MCF 10A (cell line): Measurements from ENCODE around the gene RUSC2. TPM values are rescaled to one million over a fixed set of nuclear protein-coding genes. Genes with fewer than 3 reads are reported as not detected.
"Not testable (repeated sequence)": the region's sequence is repeated elsewhere in the genome, so short reads cannot be mapped to it uniquely, and the experiment has no call there.

ENCODE experiments used
- BruUV-seq: library from RNA; stranded (reverse); fragments of 400-500 nt; replicated peaks from 2 replicates; lab custom pipeline; 2021; lab: Mats Ljungman, UMichigan
- CTCF ChIA-PET: fragments of 300-600 bp; sonication (Branson Sonifier 250); formaldehyde crosslinking; extraction: SDS; loops from one replicate; lab custom pipeline; 2021; ENCODE audit warnings: antibody characterized with exemption, inconsistent platforms; lab: Yijun Ruan, JAX
- POLR2A ChIA-PET: fragments of 300-600, 350-650 bp; sonication (Branson Sonifier 250); formaldehyde crosslinking; extraction: SDS; loops from one replicate; lab custom pipeline; 2020; ENCODE audit warnings: antibody characterized with exemption, inconsistent platforms; lab: Yijun Ruan, JAX
- DNase-seq: peaks from one replicate; pipeline ENCODE4 v3.0.0-alpha.2; 2018; ENCODE audit not compliant: unreplicated experiment
- H3K27ac Mint-ChIP-seq: one replicate; pipeline ENCODE4 v1.8.0; 2022; ENCODE audit warnings: mild to moderate bottlenecking, low read depth, mixed read lengths; ENCODE audit not compliant: unreplicated experiment
- H3K27me3 Mint-ChIP-seq: one replicate; pipeline ENCODE4 v1.8.0; 2022; ENCODE audit warnings: mixed read lengths; ENCODE audit not compliant: insufficient read depth, unreplicated experiment
- H3K36me3 Mint-ChIP-seq: one replicate; pipeline ENCODE4 v1.8.0; 2022; ENCODE audit warnings: mild to moderate bottlenecking, moderate library complexity, mixed read lengths; ENCODE audit not compliant: insufficient read depth, unreplicated experiment
- H3K4me1 Mint-ChIP-seq: one replicate; pipeline ENCODE4 v1.8.0; 2022; ENCODE audit warnings: mixed read lengths; ENCODE audit not compliant: insufficient read depth, unreplicated experiment
- H3K4me3 Mint-ChIP-seq: one replicate; pipeline ENCODE4 v1.8.0; 2022; ENCODE audit warnings: mild to moderate bottlenecking, moderate library complexity, mixed read lengths; ENCODE audit not compliant: unreplicated experiment
- H3K9me3 Mint-ChIP-seq: one replicate; pipeline ENCODE4 v1.8.0; 2022; ENCODE audit warnings: mixed read lengths; ENCODE audit not compliant: unreplicated experiment
- intact Hi-C: fragments of 100-400 bp; cut with micrococcal nuclease; formaldehyde crosslinking; loops from 2 replicates; pipeline ENCODE4 v1.14.1; 2022
- total RNA-seq: library from RNA; stranded (reverse); gene quantifications from 2 replicates; pipeline ENCODE4 v1.2.3, GENCODE V29; 2022
- TF ChIP-seq, protein P1 (sequence below): fragments of 200-600 bp; IDR thresholded peaks from one replicate; pipeline ENCODE4 v1.8.0; 2022; ENCODE audit warnings: antibody characterized with exemption, mild to moderate bottlenecking; ENCODE audit not compliant: unreplicated experiment

RUSC2 gene
- total RNA-seq, 1 experiment from 2014 or later: 30.5 TPM

DNA sequence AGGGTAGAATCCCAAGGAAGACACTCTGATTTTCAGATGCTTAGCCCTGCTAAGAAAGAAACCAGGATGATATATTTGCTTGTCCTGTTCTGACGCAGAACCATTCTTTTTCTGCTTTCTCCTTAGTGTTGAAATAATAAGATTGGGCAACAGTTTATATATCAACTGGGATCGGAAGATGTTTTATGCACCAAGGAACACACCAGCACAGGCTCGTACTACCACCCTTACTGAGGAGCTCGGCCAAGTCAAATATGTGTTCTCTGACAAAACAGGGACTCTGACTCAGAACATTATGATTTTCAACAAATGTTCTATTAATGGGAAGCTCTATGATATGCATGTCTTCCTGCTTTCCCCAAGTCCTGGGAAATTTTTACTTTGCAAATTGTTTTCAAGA is 19.0 kb upstream of the RUSC2 start:
- peak; percentile 91 for DNase-seq
- Mint-ChIP-seq H3K9me3 (no peaks in the 10 kb centered on the region), H3K36me3 (no peaks in the 10 kb centered on the region), H3K4me1 (peaks cover 25% of the 10 kb centered on the region), H3K27me3 (no peaks in the 10 kb centered on the region), H3K27ac (peak overlapping the region; percentile 59), H3K4me3 (peak overlapping the region; percentile 47)
- no TSS peak for BruUV-seq
- ChIA-PET POLR2A (interaction anchor here (0.6 to 3.3 kb wide), 10 partner anchors 16 to 359 kb away, joined by 3 to 22 read pairs (median 4); partner anchors contain the start of genes ATOSB and UNC13B), CTCF (interaction anchor here (0.6 to 4.2 kb wide), 9 partner anchors 27 to 420 kb away, joined by 3 to 28 read pairs (median 5); partner anchors contain the start of gene ATOSB)
- TF ChIP-seq, protein P1, sequence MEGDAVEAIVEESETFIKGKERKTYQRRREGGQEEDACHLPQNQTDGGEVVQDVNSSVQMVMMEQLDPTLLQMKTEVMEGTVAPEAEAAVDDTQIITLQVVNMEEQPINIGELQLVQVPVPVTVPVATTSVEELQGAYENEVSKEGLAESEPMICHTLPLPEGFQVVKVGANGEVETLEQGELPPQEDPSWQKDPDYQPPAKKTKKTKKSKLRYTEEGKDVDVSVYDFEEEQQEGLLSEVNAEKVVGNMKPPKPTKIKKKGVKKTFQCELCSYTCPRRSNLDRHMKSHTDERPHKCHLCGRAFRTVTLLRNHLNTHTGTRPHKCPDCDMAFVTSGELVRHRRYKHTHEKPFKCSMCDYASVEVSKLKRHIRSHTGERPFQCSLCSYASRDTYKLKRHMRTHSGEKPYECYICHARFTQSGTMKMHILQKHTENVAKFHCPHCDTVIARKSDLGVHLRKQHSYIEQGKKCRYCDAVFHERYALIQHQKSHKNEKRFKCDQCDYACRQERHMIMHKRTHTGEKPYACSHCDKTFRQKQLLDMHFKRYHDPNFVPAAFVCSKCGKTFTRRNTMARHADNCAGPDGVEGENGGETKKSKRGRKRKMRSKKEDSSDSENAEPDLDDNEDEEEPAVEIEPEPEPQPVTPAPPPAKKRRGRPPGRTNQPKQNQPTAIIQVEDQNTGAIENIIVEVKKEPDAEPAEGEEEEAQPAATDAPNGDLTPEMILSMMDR: no peak
- intact Hi-C loops: no loop called here

DNA sequence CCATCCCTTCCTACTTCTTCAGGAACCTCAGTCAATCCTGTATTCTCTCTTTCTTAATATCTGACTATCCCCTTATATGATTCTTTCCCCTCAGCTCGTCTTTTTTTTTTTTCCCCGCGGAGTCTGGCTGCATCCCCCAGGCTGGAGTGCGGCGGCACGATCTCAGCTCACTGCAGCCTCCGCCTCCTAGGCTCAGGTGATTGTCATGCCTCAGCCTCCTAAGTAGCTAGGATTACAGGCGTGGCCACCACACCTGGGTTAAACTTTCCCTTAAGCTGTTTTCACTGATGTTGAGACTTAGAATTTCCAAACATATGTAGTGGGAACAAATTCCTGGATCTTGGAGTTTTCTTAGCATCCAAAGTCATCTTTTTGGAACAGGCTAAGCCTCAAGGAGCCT is 13.3 kb upstream of the RUSC2 start:
- ChIA-PET CTCF (interaction anchor here (0.6 to 4.4 kb wide), 24 partner anchors 10 to 1195 kb away, joined by 3 to 31 read pairs (median 4); partner anchors contain the start of genes ATOSB, PIGO and RUSC2), POLR2A (interaction anchor here (0.9 to 1.2 kb wide), 2 partner anchors 361 to 425 kb away, joined by 3 to 6 read pairs; partner anchors contain the start of gene ATOSB)
- Mint-ChIP-seq H3K27ac (peak overlapping the region; percentile 28), H3K36me3 (no peaks in the 10 kb centered on the region), H3K9me3 (no peaks in the 10 kb centered on the region), H3K4me1 (peaks cover 16% of the 10 kb centered on the region), H3K27me3 (no peaks in the 10 kb centered on the region), H3K4me3 (no peak overlapping the region)
- intact Hi-C loops: loop anchor here (5.0 kb wide), 2 partner anchors 199 to 314 kb away; partner anchors contain the start of gene UNC13B
- no peak for DNase-seq
- TF ChIP-seq, protein P1: no peak
- no TSS peak for BruUV-seq

GRCh38 chr9:35477211-35477855 is 12.6 kb upstream of the RUSC2 start:
- ChIA-PET POLR2A (interaction anchor here (0.7 to 2.1 kb wide), 4 partner anchors 12 to 772 kb away, joined by 3 to 6 read pairs (median 5); partner anchors contain the start of gene ATOSB), CTCF (interaction anchor here (0.6 to 4.4 kb wide), 19 partner anchors 9 to 523 kb away, joined by 3 to 55 read pairs (median 4); partner anchors contain the start of genes ATOSB and UNC13B)
- H3K36me3 Mint-ChIP-seq, H3K4me3 Mint-ChIP-seq, H3K9me3 Mint-ChIP-seq, H3K27me3 Mint-ChIP-seq, BruUV-seq: not testable (repeated sequence)
- intact Hi-C loops: loop anchor here (1.0 to 5.0 kb wide), 6 partner anchors 200 to 578 kb away; partner anchors contain the start of genes PIGO and UNC13B
- TF ChIP-seq, protein P1: peak; percentile 94
- DNase-seq: peak; percentile 88
- H3K4me1 Mint-ChIP-seq: peaks cover 16% of the 10 kb centered on the region
- H3K27ac Mint-ChIP-seq: peak overlapping the region; percentile 28

- CTCF ChIA-PET: interaction anchor here (0.5 to 4.4 kb wide), 15 partner anchors 10 to 494 kb away, joined by 3 to 55 read pairs (median 3); partner anchors contain the start of genes ATOSB, STOML2 and UNC13B
- H3K36me3 Mint-ChIP-seq: no peaks in the 10 kb centered on the region
- POLR2A ChIA-PET: interaction anchor here (0.7 to 2.1 kb wide), 5 partner anchors 10 to 573 kb away, joined by 3 to 6 read pairs (median 4); no protein-coding TSS in a partner anchor
- no peak overlapping the region for H3K27ac Mint-ChIP-seq
- intact Hi-C loops: loop anchor here (5.0 kb wide), 2 partner anchors 202 to 317 kb away; partner anchors contain the start of gene UNC13B
- H3K9me3 Mint-ChIP-seq: no peaks in the 10 kb centered on the region
- H3K4me1 Mint-ChIP-seq: peaks cover 12% of the 10 kb centered on the region
- no peak overlapping the region for H3K4me3 Mint-ChIP-seq
- TF ChIP-seq, protein P1: no peak
- no peaks in the 10 kb centered on the region for H3K27me3 Mint-ChIP-seq
- BruUV-seq: no TSS peak
- no peak for DNase-seq
These were observed 11.0 kb upstream of the RUSC2 start for GRCh38 chr9:35478871-35479270.
